Coronary artery (tissue), 2 donors: Measurements from ENCODE around the gene DHRS2.
"Not testable (repeated sequence)": the region's sequence is repeated elsewhere in the genome, so short reads cannot be mapped to it uniquely, and the experiment has no call there.

ENCODE experiments used
- DNase-seq: peaks from one replicate; pipeline ENCODE4 v3.0.0-alpha.2; 2017; ENCODE audit warnings: low spot score
- H3K27ac ChIP-seq, 2 donors: fragments of 200-600 bp; sonication (generic); one replicate each; pipeline ENCODE4 v1.5.1; 2016 to 2019
- H3K4me3 ChIP-seq: fragments of 200-600 bp; sonication (generic); 2 replicates; pipeline ENCODE4 v1.5.1; 2016; ENCODE audit warnings: mild to moderate bottlenecking, moderate library complexity
- TF ChIP-seq, protein P1 (sequence below): fragments of 200-600 bp; sonication (generic); IDR thresholded peaks from one replicate; pipeline ENCODE4 v1.5.1; 2019; ENCODE audit warnings: antibody characterized with exemption

DHRS2 gene

DNA sequence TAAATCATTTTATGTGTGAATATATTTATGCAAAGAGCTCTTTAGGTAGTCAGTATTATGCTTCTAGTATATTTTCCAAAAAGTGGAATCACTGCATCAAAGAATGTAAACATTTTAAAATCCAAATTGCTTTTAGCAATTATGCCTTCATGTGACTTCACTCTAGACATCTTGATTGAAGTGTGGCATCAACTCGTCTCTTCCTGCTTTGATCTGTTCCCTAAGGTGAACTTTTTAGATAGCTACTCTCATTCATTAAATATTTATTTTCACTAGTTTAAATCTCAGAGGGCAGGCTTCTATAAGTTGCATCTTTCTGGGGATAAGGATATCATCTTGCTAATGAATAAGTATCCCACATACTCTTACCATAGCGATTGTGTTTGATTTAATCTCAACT is 39.2 kb downstream of the DHRS2 start:
- TF ChIP-seq, protein P1, sequence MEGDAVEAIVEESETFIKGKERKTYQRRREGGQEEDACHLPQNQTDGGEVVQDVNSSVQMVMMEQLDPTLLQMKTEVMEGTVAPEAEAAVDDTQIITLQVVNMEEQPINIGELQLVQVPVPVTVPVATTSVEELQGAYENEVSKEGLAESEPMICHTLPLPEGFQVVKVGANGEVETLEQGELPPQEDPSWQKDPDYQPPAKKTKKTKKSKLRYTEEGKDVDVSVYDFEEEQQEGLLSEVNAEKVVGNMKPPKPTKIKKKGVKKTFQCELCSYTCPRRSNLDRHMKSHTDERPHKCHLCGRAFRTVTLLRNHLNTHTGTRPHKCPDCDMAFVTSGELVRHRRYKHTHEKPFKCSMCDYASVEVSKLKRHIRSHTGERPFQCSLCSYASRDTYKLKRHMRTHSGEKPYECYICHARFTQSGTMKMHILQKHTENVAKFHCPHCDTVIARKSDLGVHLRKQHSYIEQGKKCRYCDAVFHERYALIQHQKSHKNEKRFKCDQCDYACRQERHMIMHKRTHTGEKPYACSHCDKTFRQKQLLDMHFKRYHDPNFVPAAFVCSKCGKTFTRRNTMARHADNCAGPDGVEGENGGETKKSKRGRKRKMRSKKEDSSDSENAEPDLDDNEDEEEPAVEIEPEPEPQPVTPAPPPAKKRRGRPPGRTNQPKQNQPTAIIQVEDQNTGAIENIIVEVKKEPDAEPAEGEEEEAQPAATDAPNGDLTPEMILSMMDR = no peak
- no peak for DNase-seq
- H3K27ac ChIP-seq = no peak overlapping the region
- H3K4me3 ChIP-seq = no peak overlapping the region

DNA sequence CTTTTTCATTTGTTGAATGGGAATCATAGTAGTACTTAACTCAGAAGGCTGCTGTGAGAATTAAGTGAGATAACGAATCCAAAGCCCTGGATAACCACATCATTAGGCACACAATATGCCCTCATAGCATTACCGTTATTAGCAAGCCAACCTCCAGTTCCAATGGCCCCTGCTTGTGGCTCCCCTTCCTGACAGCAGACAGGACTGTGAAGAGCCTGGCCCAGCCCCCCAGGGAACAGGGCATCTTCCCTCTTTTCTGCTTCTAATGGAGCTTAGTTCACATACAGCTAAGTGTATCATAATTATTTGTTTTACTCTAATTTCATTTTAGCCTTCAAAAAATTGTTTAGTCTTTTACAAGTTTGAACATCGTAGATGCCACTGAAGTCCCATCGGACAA is 39.7 kb downstream of the DHRS2 start:
- TF ChIP-seq, protein P1 = no peak
- DNase-seq = no peak
- H3K27ac ChIP-seq = no peak overlapping the region
- no peak overlapping the region for H3K4me3 ChIP-seq

DNA sequence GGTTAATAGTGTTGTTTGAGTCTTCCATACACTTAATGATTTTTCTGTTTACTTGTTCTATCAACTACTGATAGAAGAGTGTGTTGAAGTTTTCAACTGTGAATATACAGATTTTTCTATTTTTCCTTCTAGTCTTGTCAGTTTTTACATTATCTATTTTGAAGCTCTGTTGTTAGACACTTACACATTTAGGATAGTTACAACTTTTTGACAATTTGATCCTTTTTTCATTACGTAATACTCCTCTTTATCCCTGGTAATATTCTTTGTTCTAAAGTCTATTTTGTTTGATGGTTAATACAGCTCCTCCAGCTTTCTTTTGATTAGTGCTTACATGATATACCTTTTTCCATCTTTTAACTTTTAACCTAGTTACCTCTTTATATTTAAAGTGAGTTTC is 45.2 kb downstream of the DHRS2 start:
- TF ChIP-seq, protein P1 = no peak
- Histone ChIP-seq H3K27ac (no peak overlapping the region), H3K4me3 (no peak overlapping the region)
- no peak for DNase-seq

DNA sequence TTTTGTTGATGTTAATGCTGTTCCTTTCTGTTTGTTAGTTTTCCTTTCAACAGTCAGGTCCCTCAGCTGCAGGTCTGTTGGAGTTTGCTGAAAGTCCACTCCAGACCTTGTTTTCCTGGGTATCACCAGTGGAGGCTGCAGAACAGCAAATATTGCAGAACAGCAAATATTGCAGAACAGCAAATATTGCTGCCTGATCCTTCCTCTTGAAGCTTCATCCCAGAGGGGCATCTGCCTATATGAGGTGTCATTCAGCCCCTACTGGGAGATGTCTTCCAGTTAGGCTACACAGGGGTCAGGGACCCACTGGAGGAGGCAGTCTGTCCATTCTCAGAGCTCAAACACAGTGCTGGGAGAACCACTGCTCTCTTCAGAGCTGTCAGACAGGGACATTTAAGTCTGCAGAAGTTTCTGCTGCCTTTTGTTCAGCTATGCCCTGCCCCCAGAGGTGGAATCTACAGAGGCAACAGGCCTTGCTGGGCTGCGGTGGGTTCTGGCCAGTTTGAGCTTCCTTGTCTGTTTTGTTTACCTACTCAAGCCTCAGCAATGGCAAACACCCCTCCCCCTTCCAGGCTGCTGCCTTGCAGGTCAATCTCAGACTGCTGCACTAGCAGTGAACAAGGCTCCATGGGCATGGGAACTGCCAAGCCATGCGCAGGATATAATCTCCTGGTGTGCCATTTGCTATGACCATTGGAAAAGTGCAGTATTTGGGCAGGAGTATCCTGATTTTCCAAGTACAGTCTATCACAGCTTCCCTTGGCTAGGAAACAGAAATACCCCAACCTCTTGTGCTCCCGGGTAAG is 53.7 kb downstream of the DHRS2 start:
- H3K27ac ChIP-seq, DNase-seq, H3K4me3 ChIP-seq: not testable (repeated sequence)

DNA sequence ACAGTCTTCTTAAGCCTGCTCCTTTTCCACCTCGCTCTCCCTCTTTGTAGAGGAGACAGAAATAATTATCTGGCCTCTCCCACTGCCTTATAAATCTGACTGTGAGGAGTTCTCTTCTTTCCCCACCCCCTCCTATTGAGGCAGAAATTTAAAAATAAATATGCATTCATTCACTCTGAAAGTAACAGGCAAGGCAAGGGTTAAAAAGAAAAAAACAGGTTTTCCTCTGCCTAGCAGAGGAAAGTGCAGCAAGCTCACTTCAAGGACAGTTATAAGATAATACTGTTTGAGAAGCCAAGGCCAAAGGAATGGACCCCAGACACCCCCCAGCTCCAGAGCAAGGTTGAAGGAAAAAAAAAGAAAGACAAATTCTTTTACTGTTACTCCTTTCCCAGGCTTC is 56.3 kb downstream of the DHRS2 start:
- TF ChIP-seq, protein P1 = no peak
- H3K4me3 ChIP-seq = no peak overlapping the region
- DNase-seq = no peak
- no peak overlapping the region for H3K27ac ChIP-seq

DNA sequence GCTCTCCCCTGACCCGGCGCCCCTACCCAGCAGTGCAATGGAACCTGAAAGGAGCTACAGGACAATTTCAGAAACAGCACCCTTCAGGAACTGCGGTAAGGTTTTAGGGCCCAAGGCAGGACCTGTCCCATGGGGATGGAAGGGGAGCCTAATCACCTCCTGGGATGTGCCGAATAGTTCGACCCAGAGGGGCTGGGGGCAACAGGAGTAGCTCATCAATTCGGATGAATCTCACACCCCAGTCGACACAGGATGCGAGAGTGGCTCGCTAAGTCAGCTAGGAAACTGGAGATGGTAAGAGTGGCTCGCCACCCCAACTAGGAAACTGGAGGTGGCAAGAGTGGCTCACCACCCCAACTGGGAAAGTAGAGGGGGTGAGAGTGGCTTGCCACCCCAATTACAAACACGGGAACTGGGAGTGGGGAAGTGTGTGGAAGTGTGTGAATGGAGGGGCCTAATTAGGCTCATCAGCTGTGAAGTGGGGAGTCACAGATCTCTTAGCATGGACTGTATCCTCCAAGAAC is 57.1 kb downstream of the DHRS2 start:
- DNase-seq = no peak
- no peak overlapping the region for H3K27ac ChIP-seq
- TF ChIP-seq, protein P1 = no peak
- no peak overlapping the region for H3K4me3 ChIP-seq

DNA sequence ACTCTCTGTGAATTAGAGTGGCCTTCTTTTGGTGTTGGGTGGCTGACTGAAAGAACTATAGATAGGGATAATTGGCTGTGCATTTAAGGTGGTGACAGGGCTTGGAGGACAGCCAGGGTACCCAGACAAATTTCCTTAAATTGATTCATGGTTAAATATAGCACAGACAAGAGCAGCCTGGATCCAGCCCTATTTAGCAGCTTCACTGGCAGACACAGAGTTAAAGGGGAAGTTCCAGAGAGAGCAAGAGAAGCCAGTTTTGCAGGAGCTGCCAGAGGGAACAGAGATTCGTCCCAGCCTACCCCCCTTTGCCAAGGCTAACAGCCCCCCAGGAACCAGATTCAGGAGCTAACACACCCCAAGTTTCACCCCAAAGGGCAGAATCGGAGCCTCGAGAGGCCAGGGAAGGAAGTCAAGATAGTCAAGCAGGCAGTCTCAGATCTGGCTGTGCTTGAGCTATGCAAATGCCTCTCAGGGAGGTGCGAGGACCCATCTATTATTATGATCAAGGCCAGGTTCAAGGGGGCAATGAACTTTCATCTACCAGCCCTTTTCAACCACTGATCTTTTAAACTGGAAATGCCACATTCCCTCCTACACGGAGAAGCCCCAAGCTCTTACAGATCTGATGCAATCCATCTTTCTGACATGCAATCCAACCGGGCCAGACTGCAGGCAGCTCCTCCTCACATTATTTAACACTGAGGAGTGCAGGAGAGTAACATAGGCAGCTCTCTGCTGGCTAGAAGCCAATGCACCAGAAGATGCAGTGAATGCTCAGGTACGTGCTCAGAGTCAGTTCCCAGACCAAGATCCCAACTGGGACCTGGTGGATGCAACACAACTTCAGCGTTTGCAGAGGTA is 58.2 kb downstream of the DHRS2 start:
- TF ChIP-seq, protein P1 = no peak
- no peak for DNase-seq
- H3K4me3 ChIP-seq = peak overlapping the region; percentile 64
- no peak overlapping the region for H3K27ac ChIP-seq
